GM21515 (cell line): ENCODE measurements around the gene H2AZ2.

Experiments used
- ATAC-seq: cut with Tn5 transposase; IDR thresholded peaks from one replicate; pipeline ENCODE4 v1.9.1; 2021; ENCODE audit not compliant: unreplicated experiment

Gene H2AZ2

GRCh38 chr7:44847920-44848634 is at the start of gene H2AZ2:
Gene H2AZ2 (minus strand): TSS chr7:44848087. CDS start chr7:44847971, 116 bp downstream.
- peak; percentile 85 for ATAC-seq

GRCh38 chr7:44897309-44897708 is 49.4 kb upstream of the H2AZ2 start:
- no peak for ATAC-seq

GRCh38 chr7:44894888-44895580 is 47.1 kb upstream of the H2AZ2 start:
- no peak for ATAC-seq

- no peak for ATAC-seq
Observed at GRCh38 chr7:44893710-44894234, 45.9 kb upstream of the H2AZ2 start.

GRCh38 chr7:44891791-44892190 is 43.9 kb upstream of the H2AZ2 start:
- no peak for ATAC-seq

- no peak for ATAC-seq
Observed at GRCh38 chr7:44891372-44891771, 43.5 kb upstream of the H2AZ2 start.

DNA sequence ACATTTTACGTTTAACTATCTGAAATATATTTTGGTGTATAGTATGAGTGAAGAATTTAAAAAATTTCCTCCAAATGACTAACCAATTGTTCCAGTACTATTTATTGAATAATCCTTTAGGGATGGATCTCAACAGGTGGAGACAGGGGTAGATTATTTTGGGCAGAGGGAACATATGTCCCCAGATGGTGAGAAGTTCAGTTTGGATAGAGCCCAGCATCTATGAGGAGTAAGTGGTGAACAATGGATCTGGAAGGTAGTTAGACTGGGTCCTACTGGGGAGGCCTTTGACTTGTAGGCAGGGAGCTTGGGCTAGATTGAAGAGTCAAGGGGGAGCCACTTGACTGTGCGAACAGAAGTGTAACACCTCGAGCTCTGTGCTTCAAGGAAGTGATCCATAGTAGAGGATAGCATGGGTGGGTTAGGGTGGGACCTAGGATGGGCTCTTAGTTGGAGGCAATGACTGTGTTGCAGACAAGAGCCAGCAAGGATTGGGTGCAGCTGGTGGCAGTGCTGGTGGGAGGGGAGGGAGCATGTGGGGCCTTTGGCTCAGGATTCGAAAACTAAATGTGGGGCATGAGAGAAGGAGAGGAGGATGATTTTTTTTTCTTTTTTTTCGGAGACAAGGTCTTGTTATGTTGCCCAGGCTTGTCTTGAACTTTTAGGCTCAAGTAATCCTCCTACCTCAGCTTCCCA is 41.3 kb upstream of the H2AZ2 start:
- no peak for ATAC-seq

DNA sequence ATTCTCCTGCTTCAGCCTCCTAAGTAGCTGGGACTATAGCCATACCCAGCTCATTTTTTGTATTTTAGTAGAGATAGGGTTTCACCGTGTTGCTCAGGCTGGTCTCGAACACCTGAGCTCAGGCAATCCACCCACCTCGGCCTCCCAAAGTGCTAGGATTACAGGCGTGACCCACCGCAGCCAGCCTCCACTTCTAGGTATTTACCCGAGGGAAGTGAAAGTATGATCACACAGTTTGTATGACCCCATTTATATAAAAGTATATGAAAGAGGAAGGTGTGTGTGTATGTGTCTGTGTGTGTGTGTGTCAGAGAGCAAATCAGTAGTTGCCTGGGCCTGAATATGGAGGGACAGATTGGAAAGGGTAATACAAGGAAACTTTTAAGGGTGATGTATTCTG is 39.4 kb upstream of the H2AZ2 start:
- no peak for ATAC-seq

DNA sequence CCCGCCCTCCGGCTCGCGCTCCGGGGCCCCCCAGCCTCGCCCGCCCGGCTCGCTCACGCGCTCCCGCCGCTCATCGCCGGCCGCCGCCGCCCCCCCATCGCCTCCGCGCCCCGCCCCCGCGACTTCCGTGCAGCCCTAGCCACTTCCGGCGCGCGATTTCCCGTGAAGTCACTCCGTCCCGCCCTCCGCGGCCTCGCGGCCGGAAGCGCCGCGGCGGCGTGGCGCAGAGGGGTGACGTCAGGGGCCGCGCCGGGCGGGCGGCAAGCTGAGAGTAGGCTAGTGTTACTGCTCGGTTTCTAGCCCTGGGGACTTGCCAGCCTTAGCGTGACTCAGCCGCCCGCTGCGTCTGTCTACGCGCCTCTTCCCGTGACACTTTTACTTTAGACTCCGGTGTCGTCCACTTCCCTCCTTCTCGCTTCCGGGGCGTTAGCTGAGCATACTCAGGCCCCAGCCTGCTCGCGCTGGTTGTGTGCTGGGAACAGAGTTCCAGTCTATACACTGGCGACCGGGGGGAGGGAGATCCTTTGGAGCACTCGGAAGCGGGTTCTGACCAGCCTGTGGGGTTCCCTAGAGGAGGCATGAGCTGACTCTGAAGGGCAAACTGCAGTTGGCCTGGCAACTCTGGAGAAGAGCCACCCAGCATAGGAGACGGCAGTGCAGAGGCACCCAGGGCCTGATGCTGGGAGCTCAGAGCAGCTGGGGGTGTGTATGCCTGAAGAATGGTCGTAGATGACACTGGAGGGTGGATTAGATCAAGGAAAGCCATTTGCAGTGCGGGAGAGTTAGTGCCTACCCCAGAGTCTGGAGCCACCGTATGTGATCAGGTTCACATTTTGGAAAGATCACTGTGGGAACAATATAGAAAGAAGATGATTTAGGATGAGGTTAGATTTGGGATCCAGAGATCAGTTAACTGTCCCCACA is 37.8 kb upstream of the H2AZ2 start, which contains the start of gene PURB:
PURB (minus strand) TSS at position 137 of the 924 bp plus-strand sequence. CDS start 182 bp downstream, outside the sequence.
- ATAC-seq = peak; percentile 81

DNA sequence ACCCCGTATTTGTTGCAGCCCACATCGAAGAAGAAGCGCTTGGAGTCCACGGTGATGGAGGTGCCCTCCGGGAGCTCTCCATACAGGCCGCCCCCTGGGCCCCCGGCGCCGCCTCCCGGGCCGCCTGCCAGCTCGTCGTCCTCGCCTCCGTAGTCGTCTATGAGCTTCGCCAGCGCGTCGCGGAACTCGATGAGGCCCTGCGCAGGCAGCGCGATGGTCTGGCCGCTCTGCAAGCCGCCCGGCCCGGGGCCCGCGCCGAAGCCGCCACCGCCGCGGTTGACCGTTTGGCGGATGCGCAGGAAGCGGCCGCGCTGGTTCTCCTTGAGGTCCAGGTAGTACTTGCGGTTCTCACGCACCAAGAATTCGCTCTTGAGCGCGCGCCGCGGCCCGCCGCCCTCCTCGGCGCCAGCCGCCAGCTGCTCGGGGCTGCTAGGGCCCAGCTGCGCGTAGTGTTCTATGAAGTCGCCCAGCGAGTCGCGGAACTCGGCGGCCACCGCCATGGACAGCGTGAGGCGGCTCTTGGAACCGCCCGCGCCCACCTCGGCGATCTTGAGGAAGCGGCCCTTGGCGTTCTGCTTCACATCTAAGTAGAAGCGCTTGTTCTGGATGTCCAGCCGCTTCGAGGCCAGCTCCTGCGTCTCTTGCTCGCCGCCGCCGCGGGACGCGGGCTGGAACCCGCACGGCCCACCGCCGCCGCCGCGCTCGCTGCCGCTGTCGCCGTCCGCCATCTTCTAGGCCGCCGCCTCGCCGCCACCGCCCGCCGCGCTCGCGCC is 36.9 kb upstream of the H2AZ2 start:
- peak; percentile 21 for ATAC-seq

DNA sequence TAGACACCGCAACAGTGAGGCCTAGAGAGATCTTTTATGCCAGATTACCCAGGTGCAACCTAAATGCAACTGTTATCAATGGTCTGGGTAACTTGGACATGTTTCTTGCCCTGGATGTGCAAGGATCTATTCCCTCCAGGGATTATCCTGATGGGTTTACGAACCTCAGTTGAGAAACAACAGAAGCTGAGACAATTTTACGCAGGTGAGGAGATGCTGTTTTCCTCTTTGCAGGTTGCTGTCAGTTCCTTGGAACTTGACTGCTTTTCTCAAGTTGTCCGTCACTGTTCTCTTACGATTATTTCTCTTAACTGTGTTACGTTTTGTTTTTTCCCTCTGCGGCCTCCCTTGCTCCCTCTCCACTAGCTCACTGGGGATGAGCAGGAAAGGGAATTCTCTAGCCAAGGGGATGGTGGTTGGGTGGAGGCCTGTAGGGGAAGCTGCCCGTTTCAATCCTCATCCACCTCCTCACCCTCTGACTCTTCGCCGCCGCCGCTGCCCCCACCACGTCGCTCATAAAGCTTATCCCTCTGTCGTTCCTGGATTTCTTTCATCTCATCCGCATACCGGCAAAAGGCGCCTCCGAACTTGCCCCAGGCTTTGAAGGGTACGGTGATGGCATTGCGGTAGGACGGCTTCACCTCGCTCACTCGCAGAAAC is 36.2 kb upstream of the H2AZ2 start:
- ATAC-seq = no peak

DNA sequence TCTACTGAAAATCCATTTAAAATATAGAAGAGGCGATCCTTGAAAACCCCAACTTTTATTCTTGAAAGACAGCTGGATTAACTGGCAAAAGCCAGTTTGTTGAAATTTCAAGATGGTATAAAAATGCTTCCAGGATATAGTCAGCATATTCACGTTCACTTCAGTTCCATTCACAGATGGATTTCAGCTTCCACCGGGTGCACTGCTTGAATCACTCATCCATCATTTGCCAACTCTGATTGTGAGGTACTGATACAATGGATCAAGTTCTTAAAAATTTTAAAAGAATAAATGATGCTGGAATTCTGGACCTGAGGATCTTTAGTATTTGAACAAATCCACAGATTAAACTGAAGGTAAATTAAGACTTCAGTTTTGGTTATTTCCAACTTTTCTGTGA is 35.0 kb upstream of the H2AZ2 start:
- ATAC-seq = no peak

GRCh38 chr7:44881610-44882009 is 33.7 kb upstream of the H2AZ2 start:
- ATAC-seq = no peak

DNA sequence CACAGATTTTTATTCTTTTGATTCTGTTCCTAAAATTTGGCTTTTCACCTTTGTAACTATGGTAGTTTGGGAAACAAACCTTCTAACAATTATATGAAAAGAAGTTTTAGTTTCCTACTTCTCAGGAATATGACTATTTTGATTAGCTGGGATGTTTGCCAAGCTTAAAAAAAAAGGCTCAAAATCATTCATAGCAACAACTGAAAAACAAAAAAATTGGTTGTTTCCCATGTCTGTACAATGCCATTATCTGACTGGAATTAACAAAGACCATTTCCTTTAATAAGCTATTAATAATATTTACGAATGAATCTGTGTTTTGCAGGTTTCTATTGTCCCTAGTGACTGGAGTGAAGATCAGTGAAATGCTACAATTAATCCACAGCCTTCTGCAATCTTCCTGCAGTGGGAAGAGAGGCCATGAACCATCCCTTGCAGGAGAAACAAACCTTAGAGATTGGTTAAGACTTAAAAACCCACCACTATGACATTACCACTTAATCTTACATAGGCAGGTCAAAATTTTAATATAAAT is 33.2 kb upstream of the H2AZ2 start:
- ATAC-seq = no peak

DNA sequence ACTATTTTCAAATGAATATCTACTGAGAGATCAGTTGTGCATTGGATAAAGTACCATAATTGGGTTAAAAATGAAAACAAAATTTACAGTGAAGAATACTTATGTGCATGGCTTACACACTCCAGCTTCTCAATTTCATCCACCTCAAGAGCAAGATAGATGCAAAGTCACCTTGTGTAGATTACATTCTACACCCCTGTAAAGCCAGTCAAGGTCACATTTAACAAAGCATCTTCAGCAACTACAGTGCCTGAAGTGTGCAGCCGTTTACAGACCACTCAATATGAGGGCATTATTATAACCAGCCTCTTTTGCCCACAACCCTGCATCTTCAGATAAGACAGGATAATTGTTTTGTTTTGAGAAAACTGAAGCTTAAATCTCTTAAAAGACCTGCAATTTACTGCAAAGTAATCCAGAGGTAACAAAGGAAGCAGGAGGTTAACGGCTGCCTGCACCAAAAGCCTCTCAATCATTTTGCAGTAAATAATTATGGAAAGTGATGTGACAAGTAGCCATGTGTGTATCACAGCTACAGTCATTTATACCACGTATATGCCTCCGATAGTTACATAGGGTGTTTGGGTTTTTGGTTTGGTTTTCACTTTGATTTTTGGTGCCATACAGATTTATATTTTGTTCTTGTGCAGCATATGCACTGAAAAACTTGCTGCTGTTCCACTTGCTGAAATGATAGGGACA is 32.6 kb upstream of the H2AZ2 start:
- no peak for ATAC-seq

- ATAC-seq = no peak
Observed at GRCh38 chr7:44876393-44876792, 28.5 kb upstream of the H2AZ2 start.

DNA sequence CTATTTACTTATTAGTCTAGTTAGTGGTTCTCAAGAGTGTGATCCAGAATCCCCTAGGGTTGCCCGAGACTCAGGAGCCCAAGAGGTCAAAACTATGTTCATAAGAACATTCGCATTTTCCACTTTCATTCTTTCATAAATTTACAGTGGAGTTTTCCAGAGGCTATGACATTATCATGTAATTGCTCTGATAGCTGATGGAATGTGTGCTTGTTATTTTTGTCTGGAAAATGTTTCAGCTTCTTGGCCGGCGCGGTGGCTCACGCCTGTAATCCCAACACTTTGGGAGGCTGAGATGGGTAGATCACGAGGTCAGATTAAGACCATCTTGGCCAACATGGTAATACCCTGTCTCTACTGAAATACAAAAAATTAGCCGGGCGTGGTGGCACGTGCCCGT is 27.4 kb upstream of the H2AZ2 start:
- no peak for ATAC-seq

GRCh38 chr7:44872787-44873186 is 24.9 kb upstream of the H2AZ2 start:
- no peak for ATAC-seq
